ENCODE measurements around the gene ELMO2. TPM values are rescaled to one million over a fixed set of nuclear protein-coding genes. Genes with fewer than 3 reads are reported as not detected.
"Not testable (repeated sequence)": the region's sequence is repeated elsewhere in the genome, so short reads cannot be mapped to it uniquely, and the experiment has no call there.

The ELMO2 gene
- total RNA-seq, 1 experiment from 2014 or later, result 40.0 TPM

GRCh38 chr20:46398963-46399362, 7.5 kb downstream of the ELMO2 start:
- DNase-seq (ENCODE audit: low read depth in 1 of 2, low spot score in 2 of 2), result no peak
- Histone ChIP-seq H3K4me3 (no peak overlapping the region), H3K27me3 (replicated peaks) (no peaks in the 10 kb centered on the region), H3K36me3 (peaks cover 34% of the 10 kb centered on the region), H3K4me1 (replicated peaks) (peaks cover 13% of the 10 kb centered on the region), H3K27ac (no peak overlapping the region), H3K9me3 (replicated peaks) (no peaks in the 10 kb centered on the region)

- no peak overlapping the region for H3K27ac ChIP-seq
- DNase-seq (ENCODE audit: low read depth in 1 of 2, low spot score in 2 of 2), result no peak
- H3K9me3 ChIP-seq (replicated peaks), result no peaks in the 10 kb centered on the region
- H3K36me3 ChIP-seq, result peaks cover 48% of the 10 kb centered on the region
- H3K27me3 ChIP-seq (replicated peaks), result no peaks in the 10 kb centered on the region
- peaks cover 10% of the 10 kb centered on the region for H3K4me1 ChIP-seq (replicated peaks)
- H3K4me3 ChIP-seq, result no peak overlapping the region
Observed at GRCh38 chr20:46396052-46396740, 10.2 kb downstream of the ELMO2 start.

DNA sequence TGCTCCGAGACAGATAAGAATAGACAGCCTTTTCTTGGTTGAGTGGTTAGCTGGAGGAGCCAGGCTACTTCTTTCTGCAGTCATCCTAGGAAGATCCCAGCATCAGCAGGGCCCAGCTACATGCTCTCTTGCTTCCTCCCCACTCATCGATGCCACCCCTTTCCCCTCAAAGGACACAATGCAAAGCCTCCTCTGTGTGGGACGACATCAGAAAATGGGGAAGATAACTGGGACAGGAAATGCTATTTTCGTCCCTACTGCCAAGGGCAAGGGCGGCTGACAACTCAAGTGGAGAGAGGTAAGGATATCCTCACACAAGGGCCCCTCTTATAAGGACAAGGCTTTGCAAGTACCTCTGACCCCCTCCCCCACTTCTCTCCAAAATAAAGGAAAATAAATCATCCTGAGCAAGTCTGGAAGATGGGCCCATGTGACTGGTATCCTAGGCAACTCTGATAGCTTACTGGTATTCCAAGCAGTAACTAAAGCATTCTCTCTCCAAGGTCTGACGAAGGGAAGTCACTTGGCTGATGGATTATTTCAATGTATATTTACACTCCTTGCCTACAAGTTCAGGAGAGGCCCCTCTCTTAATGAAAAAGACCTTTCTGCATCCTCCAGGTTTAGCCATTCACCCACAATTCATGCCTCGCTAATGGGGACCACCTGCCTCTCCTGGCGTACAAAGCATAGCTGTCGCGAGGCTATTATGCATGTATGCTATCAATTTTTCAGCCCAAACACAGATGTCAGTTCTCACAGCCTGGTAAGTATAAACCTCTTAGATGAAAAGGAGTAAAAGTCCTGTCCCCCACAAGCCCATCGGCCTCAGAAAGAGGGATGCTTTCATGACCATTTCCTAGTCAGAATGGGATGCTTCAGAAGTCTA, 11.3 kb downstream of the ELMO2 start:
- no peak overlapping the region for H3K4me3 ChIP-seq
- no peaks in the 10 kb centered on the region for H3K4me1 ChIP-seq (replicated peaks)
- no peaks in the 10 kb centered on the region for H3K9me3 ChIP-seq (replicated peaks)
- no peak overlapping the region for H3K27ac ChIP-seq
- no peak for DNase-seq (ENCODE audit: low read depth in 1 of 2, low spot score in 2 of 2)
- peaks cover 52% of the 10 kb centered on the region for H3K36me3 ChIP-seq
- no peaks in the 10 kb centered on the region for H3K27me3 ChIP-seq (replicated peaks)

DNA sequence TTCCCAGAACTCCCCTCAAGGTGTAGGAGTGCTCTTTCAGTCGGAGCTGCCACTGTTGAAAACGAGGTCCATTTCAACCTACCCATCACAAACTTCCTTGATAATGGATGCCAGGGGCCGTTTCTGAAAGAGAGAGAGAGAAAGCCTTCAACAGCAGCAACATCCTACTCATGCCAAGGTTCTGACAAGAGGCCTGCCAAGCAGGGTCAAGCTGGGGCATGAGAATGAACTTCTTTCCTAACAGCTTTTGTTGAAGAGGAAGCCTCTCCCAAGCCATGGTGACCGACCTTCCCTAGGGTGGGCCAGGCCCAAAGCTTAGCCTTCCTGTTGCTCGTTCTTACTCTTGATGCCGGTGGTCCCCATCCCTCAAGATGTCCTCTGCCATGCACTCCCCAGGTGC, 12.4 kb downstream of the ELMO2 start:
- peaks cover 56% of the 10 kb centered on the region for H3K36me3 ChIP-seq
- no peaks in the 10 kb centered on the region for H3K9me3 ChIP-seq (replicated peaks)
- DNase-seq (ENCODE audit: low read depth in 1 of 2, low spot score in 2 of 2), result no peak
- H3K4me1 ChIP-seq (replicated peaks), result no peaks in the 10 kb centered on the region
- H3K27ac ChIP-seq, result no peak overlapping the region
- no peaks in the 10 kb centered on the region for H3K27me3 ChIP-seq (replicated peaks)
- H3K4me3 ChIP-seq, result no peak overlapping the region

DNA sequence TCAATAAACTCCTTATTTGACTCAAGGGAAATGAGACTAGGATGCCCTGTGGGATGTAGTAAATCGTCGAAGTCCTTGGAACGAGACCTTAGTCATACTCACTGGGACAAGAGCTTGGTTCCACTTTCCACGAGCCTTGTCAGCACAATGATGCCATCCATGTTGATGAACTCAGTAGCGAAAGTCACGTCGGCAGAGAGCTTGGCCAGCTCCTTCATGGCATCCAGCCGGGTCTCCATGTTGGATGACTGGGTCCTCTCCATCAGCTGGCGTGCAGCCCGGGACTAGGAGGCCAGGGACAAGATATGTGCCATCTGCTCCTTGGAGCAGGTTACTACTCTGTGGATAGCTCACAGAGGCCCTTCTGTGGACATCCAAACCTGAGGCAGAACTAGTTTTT, 17.5 kb downstream of the ELMO2 start:
- Histone ChIP-seq H3K4me1 (replicated peaks) (no peaks in the 10 kb centered on the region), H3K9me3 (replicated peaks) (no peaks in the 10 kb centered on the region)

GRCh38 chr20:46388201-46388836, 18.1 kb downstream of the ELMO2 start:
- Histone ChIP-seq H3K9me3 (replicated peaks) (no peaks in the 10 kb centered on the region), H3K27ac (no peak overlapping the region), H3K27me3 (replicated peaks) (no peaks in the 10 kb centered on the region), H3K36me3 (peaks cover 69% of the 10 kb centered on the region), H3K4me1 (replicated peaks) (no peaks in the 10 kb centered on the region), H3K4me3 (no peak overlapping the region)
- no peak for DNase-seq (ENCODE audit: low read depth in 1 of 2, low spot score in 2 of 2)

More for the DNA sequence above, 17.5 kb downstream of the ELMO2 start:
- no peak for DNase-seq (ENCODE audit: low read depth in 1 of 2, low spot score in 2 of 2)
- H3K27me3 ChIP-seq (replicated peaks), result no peaks in the 10 kb centered on the region
- H3K27ac ChIP-seq, result no peak overlapping the region
- no peak overlapping the region for H3K4me3 ChIP-seq
- peaks cover 73% of the 10 kb centered on the region for H3K36me3 ChIP-seq

DNA sequence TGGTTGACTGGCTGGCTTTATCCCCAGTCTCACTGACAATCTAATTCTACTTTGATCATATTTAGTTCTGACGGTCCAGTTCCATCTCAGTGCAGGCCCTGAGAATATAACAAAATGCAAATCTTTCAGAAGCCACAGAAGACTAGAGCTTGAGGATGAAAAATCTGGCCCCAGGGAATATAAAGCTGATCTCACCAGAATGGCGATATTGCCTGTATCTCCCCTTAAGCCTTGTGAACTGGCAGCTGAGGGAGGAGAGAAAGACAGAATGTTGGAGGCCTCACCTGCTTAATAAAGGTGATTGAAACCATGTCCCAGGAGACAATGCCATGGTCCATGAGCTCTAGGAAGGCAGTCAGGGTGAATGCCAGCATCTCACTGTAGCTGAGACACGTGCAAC, 19.4 kb downstream of the ELMO2 start:
- H3K36me3 ChIP-seq, result peaks cover 61% of the 10 kb centered on the region

GRCh38 chr20:46378412-46379009, 27.9 kb downstream of the ELMO2 start:
- DNase-seq (ENCODE audit: low read depth in 1 of 2, low spot score in 2 of 2), result no peak
- no peak overlapping the region for H3K27ac ChIP-seq
- no peak overlapping the region for H3K4me3 ChIP-seq
- peaks cover 67% of the 10 kb centered on the region for H3K36me3 ChIP-seq
- H3K9me3 ChIP-seq (replicated peaks), result no peaks in the 10 kb centered on the region
- no peaks in the 10 kb centered on the region for H3K4me1 ChIP-seq (replicated peaks)
- no peaks in the 10 kb centered on the region for H3K27me3 ChIP-seq (replicated peaks)

More for the DNA sequence above, 19.4 kb downstream of the ELMO2 start:
- H3K4me3 ChIP-seq; DNase-seq (ENCODE audit: low read depth in 1 of 2, low spot score in 2 of 2); H3K9me3 ChIP-seq (replicated peaks); H3K27me3 ChIP-seq (replicated peaks); H3K4me1 ChIP-seq (replicated peaks); H3K27ac ChIP-seq: not testable (repeated sequence)

DNA sequence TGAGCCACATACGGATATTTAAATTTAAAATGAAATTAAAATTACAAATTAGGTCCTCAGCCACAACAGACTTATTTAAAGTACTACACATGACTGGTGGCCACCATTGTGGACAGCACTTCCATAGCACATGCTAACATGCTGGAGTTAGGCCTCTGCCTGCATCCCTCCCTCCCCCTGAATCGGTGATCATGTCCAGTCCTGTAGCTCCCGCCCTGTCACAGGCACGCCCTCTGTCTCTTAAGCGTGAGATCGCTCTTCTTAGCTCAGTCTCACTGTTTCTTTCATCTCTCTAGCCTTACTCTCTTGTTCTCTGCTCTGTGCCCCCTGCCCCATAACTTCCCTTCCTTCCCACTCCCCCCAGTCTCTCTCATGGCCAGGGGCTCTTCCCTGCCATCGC, 28.9 kb downstream of the ELMO2 start:
- H3K4me3 ChIP-seq, result no peak overlapping the region
- no peaks in the 10 kb centered on the region for H3K4me1 ChIP-seq (replicated peaks)
- H3K9me3 ChIP-seq (replicated peaks), result no peaks in the 10 kb centered on the region
- no peak overlapping the region for H3K27ac ChIP-seq
- peaks cover 72% of the 10 kb centered on the region for H3K36me3 ChIP-seq
- no peak for DNase-seq (ENCODE audit: low read depth in 1 of 2, low spot score in 2 of 2)
- H3K27me3 ChIP-seq (replicated peaks), result no peaks in the 10 kb centered on the region

- H3K4me1 ChIP-seq (replicated peaks), result no peaks in the 10 kb centered on the region
- no peaks in the 10 kb centered on the region for H3K27me3 ChIP-seq (replicated peaks)
- no peak for DNase-seq (ENCODE audit: low read depth in 1 of 2, low spot score in 2 of 2)
- H3K9me3 ChIP-seq (replicated peaks), result no peaks in the 10 kb centered on the region
- H3K27ac ChIP-seq, result no peak overlapping the region
- peaks cover 75% of the 10 kb centered on the region for H3K36me3 ChIP-seq
- H3K4me3 ChIP-seq, result no peak overlapping the region
Observed at GRCh38 chr20:46376196-46376785, 30.1 kb downstream of the ELMO2 start.

DNA sequence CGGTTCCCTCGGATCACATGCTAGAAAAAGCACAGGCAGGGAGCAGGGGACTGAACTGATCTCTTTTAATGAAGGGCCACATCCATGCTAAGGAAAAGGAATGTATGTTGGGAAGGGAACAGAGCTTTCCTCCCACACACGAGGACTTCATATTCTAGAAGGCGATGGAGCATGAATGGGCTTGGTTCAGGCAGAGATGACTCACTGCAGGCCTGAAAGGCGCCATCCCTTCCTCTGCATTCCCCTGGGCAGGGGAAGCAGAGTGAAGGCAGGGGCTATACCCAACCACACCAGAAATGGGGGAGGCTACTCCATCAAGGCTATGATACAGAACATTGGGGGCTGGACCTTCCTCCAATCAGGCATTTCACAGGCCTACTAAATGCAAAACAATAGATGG, 30.6 kb downstream of the ELMO2 start:
- H3K9me3 ChIP-seq (replicated peaks), result no peaks in the 10 kb centered on the region
- H3K27me3 ChIP-seq (replicated peaks), result no peaks in the 10 kb centered on the region
- H3K4me1 ChIP-seq (replicated peaks), result no peaks in the 10 kb centered on the region
- H3K4me3 ChIP-seq, result no peak overlapping the region
- peaks cover 80% of the 10 kb centered on the region for H3K36me3 ChIP-seq
- DNase-seq (ENCODE audit: low read depth in 1 of 2, low spot score in 2 of 2), result no peak
- no peak overlapping the region for H3K27ac ChIP-seq

- Histone ChIP-seq H3K4me1 (replicated peaks) (no peaks in the 10 kb centered on the region), H3K9me3 (replicated peaks) (no peaks in the 10 kb centered on the region), H3K4me3 (no peak overlapping the region), H3K27ac (no peak overlapping the region), H3K36me3 (peaks cover 84% of the 10 kb centered on the region), H3K27me3 (replicated peaks) (no peaks in the 10 kb centered on the region)
- no peak for DNase-seq (ENCODE audit: low read depth in 1 of 2, low spot score in 2 of 2)
Observed at GRCh38 chr20:46374383-46374782, 32.0 kb downstream of the ELMO2 start.

DNA sequence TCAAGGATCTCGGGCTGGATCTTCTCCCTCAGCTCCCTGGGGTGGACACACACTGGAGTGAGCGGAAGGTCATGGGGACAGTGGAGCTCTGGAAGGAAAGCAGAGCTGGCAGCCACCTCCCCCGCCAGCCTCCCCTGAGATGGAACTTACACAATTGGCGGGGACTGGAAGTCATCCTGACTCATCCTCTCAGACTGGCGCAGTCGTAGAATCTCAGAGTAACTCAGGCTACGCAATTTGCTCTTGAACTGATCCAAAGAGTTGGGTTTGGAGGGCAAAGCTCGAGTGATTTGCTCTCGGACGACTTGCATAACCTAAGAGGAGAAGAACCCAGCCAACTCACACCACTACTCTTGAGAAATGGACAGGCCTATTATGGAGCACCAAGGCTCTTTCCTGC, 34.8 kb downstream of the ELMO2 start:
- Histone ChIP-seq H3K9me3 (replicated peaks) (no peaks in the 10 kb centered on the region), H3K36me3 (peaks cover 88% of the 10 kb centered on the region), H3K27me3 (replicated peaks) (no peaks in the 10 kb centered on the region), H3K4me1 (replicated peaks) (no peaks in the 10 kb centered on the region), H3K27ac (no peak overlapping the region), H3K4me3 (no peak overlapping the region)
- DNase-seq (ENCODE audit: low read depth in 1 of 2, low spot score in 2 of 2), result no peak
